ENCODE results near the gene HOTAIR.
A peak's percentile ranks its signal among the peaks of the same experiment; 100 is the strongest.

Gene HOTAIR

GRCh38 chr12:53949631-53950436 is 24.9 kb downstream of the HOTAIR start:
- DNase-seq (ENCODE audit: extremely low spot score) = peak; percentile 38

DNA sequence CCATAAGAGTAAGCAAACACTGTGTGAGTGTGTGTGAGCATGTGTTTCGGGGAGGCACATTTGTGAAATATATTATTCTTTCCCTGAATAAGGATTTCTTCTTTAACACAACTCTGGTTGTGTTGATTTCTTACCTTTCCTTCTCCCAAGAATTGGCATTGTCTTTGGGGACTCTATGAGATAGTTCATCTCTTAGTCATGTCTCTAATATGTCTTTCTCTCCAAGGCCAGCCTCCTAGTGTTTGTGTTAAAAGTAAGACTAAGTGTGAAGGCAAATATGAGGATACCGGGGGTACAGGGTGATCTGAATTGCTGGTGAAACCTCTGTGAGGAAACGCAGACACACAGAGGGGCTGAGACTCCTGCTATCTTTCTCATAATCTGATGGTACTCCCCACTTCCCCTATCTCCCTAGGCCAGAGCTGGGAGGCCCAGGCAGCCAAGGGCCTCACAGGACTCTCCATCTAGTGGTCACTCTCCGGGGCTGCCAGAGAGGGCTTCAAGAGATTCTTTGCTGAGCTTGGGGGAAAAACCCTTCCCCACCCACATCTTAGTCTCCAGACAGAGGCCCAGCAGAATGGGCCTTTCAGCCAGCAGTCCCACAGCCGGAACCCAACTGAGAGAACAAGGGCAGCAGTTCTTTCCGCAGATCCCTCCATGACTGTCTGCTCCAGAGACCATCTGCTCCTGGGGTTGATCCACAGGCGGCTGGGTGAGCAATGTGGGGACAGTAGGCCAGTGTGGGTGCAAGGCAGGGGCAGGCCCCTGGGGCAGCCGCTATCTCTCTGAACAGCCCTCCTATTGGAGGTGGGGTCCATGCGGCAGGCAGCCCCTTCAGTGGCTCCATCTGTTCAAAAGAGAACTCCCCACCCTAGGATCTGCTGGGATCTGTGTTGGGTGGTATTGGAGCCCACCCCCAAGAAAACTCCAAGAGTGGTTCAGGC is 25.8 kb downstream of the HOTAIR start:
- TF ChIP-seq HDGF (IDR thresholded peaks at IDR 0.05; ENCODE audit: borderline replicate concordance) = no peak
- TF ChIP-seq CTBP1 (IDR thresholded peaks at IDR 0.05; ENCODE audit: borderline replicate concordance) = no peak
- no peak for TF ChIP-seq NFRKB (IDR thresholded peaks at IDR 0.05)
- no peak for TF ChIP-seq ZNF384 (IDR thresholded peaks at IDR 0.05)
- TF ChIP-seq ARNT (IDR thresholded peaks at IDR 0.05) = no peak
- no peak for TF ChIP-seq SP1 (IDR thresholded peaks at IDR 0.05)
- no peak for TF ChIP-seq FOXM1 (IDR thresholded peaks at IDR 0.05; ENCODE audit: borderline replicate concordance)
- no peak for TF ChIP-seq TARDBP (IDR thresholded peaks at IDR 0.05)
- TF ChIP-seq FOXK2 (IDR thresholded peaks at IDR 0.05) = no peak
- no peak for TF ChIP-seq LEF1 (IDR thresholded peaks at IDR 0.05; ENCODE audit: borderline replicate concordance)
- no peak for TF ChIP-seq SUZ12 (IDR thresholded peaks at IDR 0.05)
- no peak for TF ChIP-seq ELF4 (IDR thresholded peaks at IDR 0.05)
- no peak for TF ChIP-seq L3MBTL2 (conservative IDR thresholded peaks at IDR 0.05)
- TF ChIP-seq BHLHE40 (IDR thresholded peaks at IDR 0.05; ENCODE audit: borderline replicate concordance) = no peak
- TF ChIP-seq, protein P1, sequence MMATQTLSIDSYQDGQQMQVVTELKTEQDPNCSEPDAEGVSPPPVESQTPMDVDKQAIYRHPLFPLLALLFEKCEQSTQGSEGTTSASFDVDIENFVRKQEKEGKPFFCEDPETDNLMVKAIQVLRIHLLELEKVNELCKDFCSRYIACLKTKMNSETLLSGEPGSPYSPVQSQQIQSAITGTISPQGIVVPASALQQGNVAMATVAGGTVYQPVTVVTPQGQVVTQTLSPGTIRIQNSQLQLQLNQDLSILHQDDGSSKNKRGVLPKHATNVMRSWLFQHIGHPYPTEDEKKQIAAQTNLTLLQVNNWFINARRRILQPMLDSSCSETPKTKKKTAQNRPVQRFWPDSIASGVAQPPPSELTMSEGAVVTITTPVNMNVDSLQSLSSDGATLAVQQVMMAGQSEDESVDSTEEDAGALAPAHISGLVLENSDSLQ (IDR thresholded peaks at IDR 0.05) = no peak
- TF ChIP-seq FOXA1 (IDR thresholded peaks at IDR 0.05) = no peak
- CTCF ChIA-PET = interaction anchor here (1.1 kb wide), 1 partner anchor 9 kb away, joined by 3 read pairs; no protein-coding TSS in a partner anchor
- POLR2A ChIA-PET = no interaction called here
- no peak for DNase-seq (ENCODE audit: extremely low spot score)

More at GRCh38 chr12:53949631-53950436, 24.9 kb downstream of the HOTAIR start:
- ChIA-PET POLR2A (no interaction called here), CTCF (interaction anchor here (0.9 to 1.1 kb wide), 2 partner anchors 10 to 192 kb away, joined by 3 read pairs; no protein-coding TSS in a partner anchor)
- TF ChIP-seq, protein P1 (IDR thresholded peaks at IDR 0.05) = no peak
- TF ChIP-seq NFRKB (IDR thresholded peaks at IDR 0.05) = no peak

DNA sequence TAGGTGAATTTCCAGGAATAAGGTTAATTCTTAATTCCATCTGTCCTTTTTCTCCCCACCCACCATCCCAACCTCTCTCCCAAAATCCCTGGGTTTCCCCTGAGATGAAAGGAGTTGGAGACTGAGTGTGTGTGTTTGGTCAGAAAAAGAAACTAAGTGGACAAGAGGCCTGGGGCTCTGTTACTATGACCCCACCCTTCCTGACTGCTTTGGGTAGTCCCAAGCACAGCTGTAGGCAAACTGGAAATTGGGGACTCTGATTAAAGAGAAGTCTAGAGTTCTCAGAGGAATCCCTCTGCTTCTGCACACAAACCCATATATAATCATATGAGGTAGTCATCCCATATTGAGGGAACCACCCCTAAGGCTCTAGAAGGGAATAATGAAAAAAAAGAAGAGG is 27.0 kb downstream of the HOTAIR start:
- CTCF ChIA-PET = no interaction called here
- DNase-seq (ENCODE audit: extremely low spot score) = no peak
- no peak for TF ChIP-seq SP1 (IDR thresholded peaks at IDR 0.05)
- no peak for TF ChIP-seq LEF1 (IDR thresholded peaks at IDR 0.05; ENCODE audit: borderline replicate concordance)
- TF ChIP-seq L3MBTL2 (conservative IDR thresholded peaks at IDR 0.05) = no peak
- TF ChIP-seq BHLHE40 (IDR thresholded peaks at IDR 0.05; ENCODE audit: borderline replicate concordance) = no peak
- TF ChIP-seq FOXM1 (IDR thresholded peaks at IDR 0.05; ENCODE audit: borderline replicate concordance) = no peak
- POLR2A ChIA-PET = no interaction called here

- TF ChIP-seq, protein P1 (IDR thresholded peaks at IDR 0.05) = no peak
- TF ChIP-seq NFRKB (IDR thresholded peaks at IDR 0.05) = no peak
- no peak for DNase-seq (ENCODE audit: extremely low spot score)
- ChIA-PET POLR2A (interaction anchor here (1.3 kb wide), 1 partner anchor 18 kb away, joined by 4 read pairs; no protein-coding TSS in a partner anchor), CTCF (interaction anchor here (0.7 to 0.9 kb wide), 4 partner anchors 11 to 40 kb away, joined by 3 read pairs; partner anchors contain the start of gene HOXC10)
Measured at GRCh38 chr12:53944907-53945847, 29.6 kb downstream of the HOTAIR start.

GRCh38 chr12:53944209-53944608 is 30.5 kb downstream of the HOTAIR start:
- CTCF ChIA-PET = interaction anchor here (0.8 kb wide), 1 partner anchor 24 kb away, joined by 3 read pairs; no protein-coding TSS in a partner anchor
- no peak for TF ChIP-seq LEF1 (IDR thresholded peaks at IDR 0.05; ENCODE audit: borderline replicate concordance)
- no peak for TF ChIP-seq ZNF384 (IDR thresholded peaks at IDR 0.05)
- no peak for TF ChIP-seq L3MBTL2 (conservative IDR thresholded peaks at IDR 0.05)
- no peak for TF ChIP-seq FOXM1 (IDR thresholded peaks at IDR 0.05; ENCODE audit: borderline replicate concordance)
- no peak for TF ChIP-seq SUZ12 (IDR thresholded peaks at IDR 0.05)
- TF ChIP-seq TARDBP (IDR thresholded peaks at IDR 0.05) = no peak
- TF ChIP-seq, protein P1 (IDR thresholded peaks at IDR 0.05) = no peak
- no peak for TF ChIP-seq FOXA1 (IDR thresholded peaks at IDR 0.05)
- TF ChIP-seq SP1 (IDR thresholded peaks at IDR 0.05) = no peak
- no peak for TF ChIP-seq FOXK2 (IDR thresholded peaks at IDR 0.05)
- TF ChIP-seq NFRKB (IDR thresholded peaks at IDR 0.05) = no peak
- TF ChIP-seq HDGF (IDR thresholded peaks at IDR 0.05; ENCODE audit: borderline replicate concordance) = no peak
- TF ChIP-seq ELF4 (IDR thresholded peaks at IDR 0.05) = no peak
- TF ChIP-seq ARNT (IDR thresholded peaks at IDR 0.05) = no peak
- no peak for TF ChIP-seq CTBP1 (IDR thresholded peaks at IDR 0.05; ENCODE audit: borderline replicate concordance)
- no peak for TF ChIP-seq BHLHE40 (IDR thresholded peaks at IDR 0.05; ENCODE audit: borderline replicate concordance)
- POLR2A ChIA-PET = no interaction called here

More at GRCh38 chr12:53944209-53944608, 30.5 kb downstream of the HOTAIR start:
- no peak for DNase-seq (ENCODE audit: extremely low spot score)

Data from HEK293T (cell line).